GM19035 (cell line): ENCODE measurements around the gene CD81.
A peak's percentile ranks its signal among the peaks of the same experiment; 100 is the strongest.
"Not testable (repeated sequence)": the region's sequence is repeated elsewhere in the genome, so short reads cannot be mapped to it uniquely, and the experiment has no call there.

Source experiments
- ATAC-seq: cut with Tn5 transposase; IDR thresholded peaks from one replicate; pipeline ENCODE4 v1.9.1; 2021; ENCODE audit not compliant: unreplicated experiment

Gene CD81, protein sequence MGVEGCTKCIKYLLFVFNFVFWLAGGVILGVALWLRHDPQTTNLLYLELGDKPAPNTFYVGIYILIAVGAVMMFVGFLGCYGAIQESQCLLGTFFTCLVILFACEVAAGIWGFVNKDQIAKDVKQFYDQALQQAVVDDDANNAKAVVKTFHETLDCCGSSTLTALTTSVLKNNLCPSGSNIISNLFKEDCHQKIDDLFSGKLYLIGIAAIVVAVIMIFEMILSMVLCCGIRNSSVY

DNA sequence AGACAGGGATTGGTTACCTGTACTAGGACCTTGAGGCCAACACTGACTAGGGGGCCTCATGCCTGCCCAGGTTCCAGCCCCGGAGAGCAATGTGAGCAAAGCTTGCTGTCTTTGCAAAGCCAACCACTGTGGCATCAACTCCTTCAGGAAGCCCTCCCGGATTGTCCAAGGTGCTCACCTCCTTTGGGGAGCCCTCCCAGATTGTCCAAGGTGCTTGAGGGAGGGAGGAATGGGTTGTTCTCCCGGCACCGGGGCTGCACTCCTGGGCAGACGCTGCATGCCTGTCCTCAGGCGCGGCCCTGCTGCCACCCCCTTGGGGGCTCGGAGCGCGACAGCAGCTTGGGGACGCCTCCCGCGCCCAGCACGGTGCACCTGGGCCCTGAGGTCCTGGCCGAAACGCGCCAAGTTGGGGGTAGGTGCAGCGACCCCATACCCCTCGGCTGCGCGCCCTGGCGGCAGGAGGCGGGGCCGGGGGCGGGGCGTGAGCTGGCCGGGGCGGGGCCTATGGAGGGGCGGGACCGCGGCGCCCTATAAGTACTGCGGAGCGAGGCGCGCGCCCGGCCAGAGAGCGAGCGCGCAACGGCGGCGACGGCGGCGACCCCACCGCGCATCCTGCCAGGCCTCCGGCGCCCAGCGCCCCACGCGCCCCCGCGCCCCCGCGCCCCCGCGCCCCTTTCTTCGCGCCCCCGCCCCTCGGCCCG is at the start of gene CD81:
Gene CD81 (plus strand): TSS at position 560 of the 701 bp plus-strand sequence. CDS start 240 bp downstream, outside the sequence.
- ATAC-seq: peak; percentile 38

DNA sequence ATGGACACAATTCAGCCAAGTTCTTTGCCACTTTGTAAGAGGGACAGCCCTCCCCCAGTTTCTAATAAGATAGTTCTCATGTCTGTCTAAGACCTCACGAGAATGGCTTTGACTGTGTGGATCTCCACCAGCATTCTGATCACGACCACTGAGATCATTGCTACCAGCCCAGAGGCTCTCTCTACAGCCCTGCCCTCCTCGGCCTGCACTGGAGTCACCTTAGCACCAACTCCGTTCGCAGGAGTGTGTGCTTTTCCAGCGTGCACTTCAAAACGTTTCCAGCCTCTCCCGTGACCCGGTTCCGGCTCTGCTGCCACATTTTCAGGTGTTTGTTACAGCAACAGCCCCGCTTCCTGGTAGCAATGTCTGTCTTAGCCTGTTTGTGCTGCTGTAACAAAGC is 49.1 kb upstream of the CD81 start:
- ATAC-seq: no peak

DNA sequence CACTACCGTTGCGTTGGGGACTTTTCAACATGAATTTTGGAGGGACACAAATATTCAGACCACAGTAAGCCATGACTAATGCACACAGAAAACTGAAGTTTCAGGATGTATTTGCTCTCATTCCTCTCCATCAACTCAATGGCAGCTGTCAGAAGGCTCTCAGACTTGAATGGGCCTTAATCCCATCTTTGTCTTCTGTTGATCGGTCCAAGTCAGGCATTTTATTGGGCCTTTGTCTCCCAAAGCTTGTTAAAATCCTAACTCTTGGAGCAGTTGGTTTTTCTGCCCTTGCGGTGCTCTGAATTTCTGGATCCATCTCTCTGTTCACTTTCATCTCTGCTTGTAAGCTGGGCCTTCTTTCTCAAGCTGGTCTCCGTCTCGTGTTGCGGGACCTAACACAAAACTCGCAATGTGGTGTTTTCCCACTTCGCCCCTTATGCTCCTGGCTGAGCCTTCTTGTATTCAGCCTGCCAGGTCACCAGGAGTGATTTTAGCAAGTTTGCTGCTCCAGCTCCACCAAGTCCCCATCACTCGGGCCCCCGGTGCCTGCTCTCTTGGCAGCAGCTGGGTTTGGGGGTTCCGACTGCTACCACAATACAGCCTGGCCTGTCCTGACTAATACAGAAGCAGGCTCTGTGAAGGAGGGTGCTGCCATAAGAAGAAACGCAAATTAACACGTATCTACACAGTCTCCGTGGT is 48.3 kb upstream of the CD81 start:
- no peak for ATAC-seq

DNA sequence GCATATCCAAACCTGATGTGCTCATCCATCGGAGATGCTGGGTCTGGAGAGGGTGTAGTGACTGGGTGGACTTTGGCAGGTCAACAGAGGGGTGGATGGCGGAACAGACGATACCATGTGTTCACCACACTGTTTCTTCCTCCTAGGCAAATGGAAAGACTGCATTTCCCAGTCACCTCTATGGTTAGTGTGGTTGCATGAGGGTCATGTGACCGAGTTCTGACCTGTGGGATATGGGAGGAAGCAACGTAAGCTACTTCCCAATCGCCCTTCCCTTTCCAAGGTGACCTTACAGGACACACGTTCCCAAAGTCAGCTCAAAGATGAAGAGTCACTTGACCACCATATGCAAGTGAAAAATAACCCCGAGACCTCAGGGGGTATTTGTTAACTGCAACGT is 47.6 kb upstream of the CD81 start:
- no peak for ATAC-seq

DNA sequence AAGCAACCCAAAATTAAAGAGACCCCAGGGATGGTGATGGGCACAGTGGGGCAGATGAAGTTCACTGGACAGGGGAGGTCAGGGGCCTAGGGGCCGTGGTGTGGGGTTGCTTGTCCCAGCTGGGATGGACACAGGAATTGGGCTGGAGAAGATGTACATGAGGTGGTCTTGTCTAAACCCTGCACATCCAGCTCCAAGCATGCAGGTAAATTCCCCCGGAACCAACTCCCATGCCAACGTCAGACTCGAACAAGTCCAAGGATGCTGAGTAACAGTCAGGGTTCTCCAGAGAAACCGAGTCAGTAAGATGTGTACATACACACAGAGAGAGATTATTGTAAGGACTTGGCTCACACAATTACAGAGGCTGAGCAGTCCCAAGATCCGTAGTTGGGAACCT is 46.4 kb upstream of the CD81 start:
- ATAC-seq: no peak

DNA sequence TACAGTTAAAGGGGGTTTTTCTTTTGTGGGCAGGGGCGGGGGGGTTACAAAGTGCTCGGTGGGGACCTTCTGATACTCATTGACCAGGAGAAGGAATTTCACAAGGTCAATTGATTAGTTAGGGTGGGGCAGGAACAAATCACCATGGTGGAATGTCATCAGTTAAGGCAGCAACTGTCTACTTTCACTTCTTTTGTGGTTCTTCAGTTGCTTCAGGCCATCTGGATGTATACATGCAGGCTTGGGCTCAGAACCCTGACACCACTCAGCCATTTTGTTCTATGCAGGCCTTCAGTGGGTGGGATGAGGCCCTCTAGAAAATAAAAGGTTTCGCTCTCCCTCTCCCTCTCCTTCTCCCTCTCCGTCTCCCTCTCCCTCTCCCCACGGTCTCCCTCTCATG is 45.7 kb upstream of the CD81 start:
- ATAC-seq: no peak

DNA sequence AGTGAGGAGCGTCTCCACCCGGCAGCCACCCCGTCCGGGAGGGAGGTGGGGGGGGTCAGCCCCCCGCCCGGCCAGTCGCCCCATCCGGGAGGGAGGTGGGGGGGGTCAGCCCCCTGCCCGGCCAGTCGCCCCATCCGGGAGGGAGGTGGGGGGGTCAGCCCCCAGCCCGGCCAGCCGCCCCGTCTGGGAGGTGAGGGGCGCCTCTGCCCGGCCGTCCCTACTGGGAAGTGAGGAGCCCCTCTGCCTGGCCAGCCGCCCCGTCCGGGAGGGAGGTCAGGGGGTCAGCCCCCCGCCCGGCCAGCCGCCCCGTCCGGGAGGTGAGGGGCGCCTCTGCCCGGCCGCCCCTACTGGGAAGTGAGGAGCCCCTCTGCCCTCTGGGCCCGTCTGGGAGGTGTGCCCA is 44.5 kb upstream of the CD81 start:
- not testable (repeated sequence) for ATAC-seq

DNA sequence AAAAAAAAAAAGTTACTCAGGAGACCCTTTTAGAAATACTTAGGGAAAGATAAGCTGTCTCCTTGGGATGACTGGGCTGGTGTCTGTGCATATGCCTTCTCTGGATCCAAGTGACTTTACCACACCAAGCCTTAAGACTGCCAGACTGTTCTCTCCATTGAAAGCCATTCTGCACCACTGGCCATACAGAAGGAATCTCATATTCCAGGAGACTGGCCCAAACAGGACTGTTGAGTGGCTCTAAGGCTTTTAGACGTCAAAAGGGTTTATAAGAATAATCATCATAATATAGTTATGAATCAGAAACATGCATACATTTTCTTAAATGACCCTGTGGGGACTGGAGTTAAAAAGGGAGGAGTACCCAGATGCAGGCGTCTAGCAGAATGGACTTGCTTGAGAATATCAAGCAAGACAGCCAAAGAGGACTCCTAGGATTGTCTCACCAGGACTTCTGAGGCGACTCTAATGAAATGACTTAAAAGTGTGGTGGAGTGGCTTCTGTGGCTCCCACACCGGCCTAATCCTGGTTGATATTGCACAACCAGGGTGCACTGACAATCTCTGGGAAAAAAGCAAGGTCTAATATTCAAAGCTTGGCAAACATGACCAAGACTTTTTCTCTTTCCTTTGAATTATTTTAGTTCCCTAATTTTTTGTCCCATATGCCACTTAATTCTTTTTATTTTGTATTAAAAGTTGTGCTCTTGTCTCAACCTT is 43.5 kb upstream of the CD81 start:
- not testable (repeated sequence) for ATAC-seq

DNA sequence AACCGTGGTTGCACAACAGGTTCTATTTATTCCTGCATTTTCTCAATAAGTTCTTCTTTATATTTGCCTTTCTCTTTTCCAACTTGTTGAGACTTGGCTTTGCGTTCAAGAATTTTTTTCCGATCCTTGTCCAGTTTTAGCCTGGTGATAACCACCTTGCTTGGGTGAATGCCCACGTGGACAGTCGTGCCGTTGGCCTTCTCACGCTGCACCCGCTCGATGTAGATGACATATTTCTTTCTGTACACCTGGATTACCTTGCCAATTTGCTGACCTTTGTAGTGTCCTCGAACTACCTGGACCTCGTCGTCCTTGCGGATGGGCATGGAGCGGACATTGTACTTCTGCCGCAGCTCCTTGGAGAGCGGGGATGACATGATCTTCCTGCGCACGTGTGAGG is 41.8 kb upstream of the CD81 start:
- not testable (repeated sequence) for ATAC-seq

DNA sequence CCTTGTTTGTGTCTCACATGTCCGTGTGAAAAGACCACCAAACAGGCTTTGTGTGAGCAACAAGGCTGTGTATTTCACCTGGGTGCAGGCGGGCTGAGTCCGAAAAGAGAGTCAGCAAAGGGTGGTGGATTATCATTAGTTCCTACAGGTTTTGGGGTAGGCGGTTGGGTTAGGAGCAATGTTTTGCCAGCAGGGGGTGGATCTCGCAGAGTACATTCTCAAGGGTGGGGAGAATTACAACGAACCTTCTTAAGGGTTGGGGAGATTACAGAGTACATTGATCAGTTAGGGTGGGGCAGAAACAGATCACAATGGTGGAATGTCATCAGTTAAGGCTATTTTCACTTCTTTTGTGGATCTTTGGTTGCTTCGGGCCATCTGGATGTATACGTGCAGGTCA is 38.4 kb upstream of the CD81 start:
- not testable (repeated sequence) for ATAC-seq

DNA sequence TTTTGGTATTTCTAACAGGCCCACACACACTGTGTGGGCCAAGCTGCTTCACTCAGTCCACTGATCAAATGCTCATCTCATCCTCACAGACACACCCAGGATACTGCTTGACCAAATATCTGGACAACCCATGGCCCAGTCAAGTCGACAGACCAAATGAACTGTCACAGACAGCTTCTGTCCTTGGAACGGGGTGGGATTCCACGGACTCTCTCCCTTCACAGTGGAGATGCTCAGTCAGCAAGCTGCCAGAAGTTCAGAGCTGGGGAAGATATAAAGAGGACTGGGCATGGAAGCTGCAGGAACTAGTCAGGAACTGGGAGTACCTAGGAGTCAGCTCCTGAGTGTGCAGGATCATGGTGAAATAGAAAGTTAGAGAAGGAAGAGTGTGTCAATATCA is 34.6 kb upstream of the CD81 start:
- no peak for ATAC-seq

DNA sequence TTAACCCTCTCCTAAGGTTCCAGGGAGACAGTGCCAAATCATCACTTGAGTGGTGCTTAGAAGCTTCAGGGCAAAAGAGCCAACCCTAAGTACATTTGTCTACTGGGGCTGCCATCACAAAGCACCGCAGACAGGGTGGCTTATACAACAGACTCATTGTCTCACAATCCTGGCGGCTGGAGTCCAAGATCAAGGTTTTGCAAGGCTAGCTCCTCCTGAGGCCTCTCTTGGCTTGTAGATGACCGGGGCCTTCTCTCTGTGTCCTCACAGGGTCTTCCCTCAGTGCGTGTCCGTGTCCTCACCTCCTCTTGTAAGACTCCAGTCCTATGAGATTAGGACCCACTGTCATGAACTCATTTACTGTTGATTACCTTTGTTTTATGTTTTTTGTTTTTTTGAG is 34.1 kb upstream of the CD81 start:
- ATAC-seq: no peak

DNA sequence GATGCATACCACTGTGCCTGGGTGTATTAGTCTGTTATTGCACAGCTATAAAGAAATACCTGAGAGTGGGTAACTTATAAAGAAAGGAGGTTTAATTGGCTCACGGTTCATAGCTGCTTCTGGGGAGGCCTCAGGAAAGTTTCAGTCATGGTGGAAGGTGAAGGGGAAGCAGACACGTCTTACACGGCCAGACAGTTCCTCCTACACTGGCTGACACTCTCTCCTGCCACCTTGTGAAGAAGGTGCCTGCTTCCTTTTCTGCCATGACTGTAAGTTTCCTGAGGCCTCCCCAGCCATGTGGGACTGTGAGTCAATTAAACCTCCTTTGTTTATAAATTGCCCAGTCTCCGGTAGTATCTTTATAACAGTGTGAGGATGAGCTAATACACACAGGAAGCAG is 33.6 kb upstream of the CD81 start:
- ATAC-seq: no peak

DNA sequence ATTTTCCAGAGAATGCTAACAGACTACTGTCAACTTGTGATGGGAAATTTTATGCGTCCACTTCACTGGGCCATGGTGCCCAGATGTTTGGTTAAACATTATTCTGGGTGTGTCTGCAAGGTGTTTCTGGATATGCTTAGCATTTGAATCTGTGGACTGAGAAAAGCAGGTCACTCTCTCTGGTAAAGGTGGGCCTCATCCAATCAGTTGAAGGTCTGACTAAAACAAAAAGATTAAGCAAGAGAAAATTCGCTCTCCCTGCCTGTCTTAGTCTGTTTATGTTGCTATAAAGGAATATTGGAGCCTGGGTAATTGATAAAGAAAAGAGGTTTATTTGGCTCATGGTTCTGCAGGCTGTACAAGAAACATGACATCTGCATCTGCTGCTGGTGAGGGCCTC is 32.1 kb upstream of the CD81 start:
- no peak for ATAC-seq

DNA sequence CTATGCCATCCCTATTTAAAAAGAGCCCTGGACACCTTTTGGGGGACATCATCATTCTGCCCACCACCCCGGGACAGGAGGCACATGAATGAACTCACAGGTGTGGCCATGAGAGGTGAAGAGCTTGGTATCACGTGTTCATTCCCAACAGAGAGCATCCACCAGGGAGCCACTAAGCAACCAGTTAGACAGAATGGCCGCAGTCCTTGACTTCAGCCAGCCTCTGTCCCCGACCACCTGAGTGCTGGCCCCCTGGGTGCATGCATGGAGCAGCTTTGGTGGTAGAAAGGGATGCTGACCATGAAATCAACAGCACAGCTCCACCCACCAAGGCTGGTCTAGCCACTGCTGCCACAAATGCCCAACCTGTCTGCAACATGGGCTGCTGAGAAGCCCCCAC is 31.1 kb upstream of the CD81 start:
- no peak for ATAC-seq

DNA sequence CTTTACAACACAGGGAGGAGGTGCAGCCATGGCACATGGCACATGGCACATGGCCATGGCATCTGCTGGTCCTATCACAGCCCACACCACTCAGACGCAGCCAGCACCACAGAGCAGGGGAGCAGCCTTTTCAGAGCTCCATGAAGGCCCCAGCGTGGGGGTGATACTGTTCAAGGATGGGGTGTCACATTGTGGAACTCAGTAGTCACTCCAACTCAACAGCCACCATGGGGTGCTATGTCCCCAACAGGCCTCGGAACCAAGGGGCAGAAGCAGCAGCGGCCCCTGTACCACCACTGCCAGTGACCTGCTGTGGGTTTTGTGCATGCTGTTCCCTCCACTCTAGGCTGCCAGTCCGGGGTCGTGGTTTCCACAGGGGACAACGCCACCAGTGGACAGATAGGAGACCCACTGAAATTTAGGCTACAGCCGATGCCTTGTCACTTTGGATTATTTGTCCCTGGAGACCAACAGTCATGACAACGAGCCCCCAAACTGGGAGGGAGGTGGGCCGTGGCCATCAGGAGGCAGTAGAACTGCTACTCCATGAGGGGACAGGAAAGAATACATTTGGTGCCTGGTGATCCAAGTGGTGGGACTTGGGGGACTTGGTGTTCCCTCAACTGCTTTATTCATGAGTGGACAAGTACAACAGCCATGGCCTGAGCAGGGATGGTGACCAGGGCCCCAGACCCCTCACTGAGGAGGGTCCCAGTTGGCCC is 30.4 kb upstream of the CD81 start:
- no peak for ATAC-seq

DNA sequence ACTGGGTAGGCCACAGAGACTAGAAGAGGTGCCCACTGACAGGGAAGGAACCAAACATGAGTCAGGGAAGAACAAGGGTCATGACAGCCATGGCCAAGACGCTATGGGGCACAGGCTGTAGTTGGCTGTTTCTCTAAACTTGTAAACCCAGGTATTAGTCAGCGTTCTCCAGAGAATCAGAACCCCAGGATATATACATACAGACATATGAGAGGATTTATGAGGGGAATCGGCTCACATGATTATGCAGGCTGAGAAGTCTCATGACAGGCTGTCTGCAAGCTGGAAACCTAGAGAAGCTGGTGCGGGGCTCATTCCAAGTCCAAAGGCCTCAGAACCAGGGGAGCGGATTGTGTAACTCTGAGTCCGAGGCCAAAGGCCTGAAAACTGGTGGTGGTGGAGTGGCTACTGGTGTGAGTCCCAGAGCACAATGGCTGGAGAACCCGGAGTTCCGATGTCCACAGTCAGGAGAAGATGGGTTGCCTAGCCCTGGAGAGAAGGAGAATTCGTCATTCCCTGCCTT is 29.7 kb upstream of the CD81 start:
- ATAC-seq: no peak

DNA sequence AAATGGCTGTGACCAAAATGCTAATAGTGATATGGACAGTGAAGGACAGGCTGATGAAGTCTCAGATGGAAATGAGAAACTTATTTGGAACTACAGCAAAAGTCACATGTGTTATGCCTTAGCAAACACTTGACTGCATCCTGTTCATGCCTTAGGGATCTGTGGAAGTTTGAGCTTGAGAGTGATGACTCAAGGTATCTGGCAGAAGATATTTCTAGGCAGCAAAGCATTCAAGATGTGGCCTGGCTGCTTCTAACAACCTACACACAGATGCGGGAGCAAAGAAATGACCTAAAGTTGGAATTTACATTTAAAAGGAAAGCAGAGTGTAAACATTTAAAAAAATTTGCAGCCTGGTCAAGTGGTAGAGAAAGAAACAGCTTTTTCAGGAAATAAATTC is 28.1 kb upstream of the CD81 start:
- no peak for ATAC-seq

DNA sequence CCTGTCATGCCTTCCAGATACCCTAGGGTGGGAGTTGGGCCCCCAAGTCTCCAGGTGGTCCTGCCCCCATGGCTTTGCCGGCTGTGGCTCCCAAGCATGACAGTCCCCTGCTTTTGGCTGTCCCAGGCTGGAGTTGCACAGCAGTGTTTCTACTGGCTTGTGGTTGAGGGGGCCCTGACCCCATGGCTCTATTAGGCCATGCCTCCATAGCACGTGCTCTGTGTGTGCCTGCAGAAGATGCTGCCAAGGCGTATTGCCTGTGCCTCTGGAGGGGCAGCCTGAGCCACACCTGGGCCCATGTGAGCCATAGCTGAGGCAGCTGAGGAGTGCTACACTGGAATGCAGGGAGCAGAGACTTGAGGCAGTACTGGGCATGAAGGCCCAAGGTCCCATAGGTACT is 25.4 kb upstream of the CD81 start:
- no peak for ATAC-seq

DNA sequence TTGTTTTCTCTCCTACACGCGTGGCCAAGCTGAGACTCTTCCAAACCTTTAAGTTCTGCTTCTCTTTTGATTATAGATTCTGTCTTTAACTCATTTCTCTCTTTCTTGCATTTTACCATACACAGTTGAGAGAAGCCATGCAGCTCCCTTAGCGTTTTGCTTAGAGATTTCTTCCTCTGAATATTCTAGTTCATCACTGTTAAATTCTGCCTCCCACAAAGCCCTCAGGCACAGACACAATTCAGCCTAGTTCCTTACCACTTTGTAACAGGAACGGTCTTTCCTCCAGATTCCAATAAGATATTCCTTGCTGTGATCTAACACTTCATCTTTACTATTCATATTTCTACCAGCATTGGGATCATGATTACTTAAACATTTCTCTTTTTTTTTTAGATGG is 24.7 kb upstream of the CD81 start:
- ATAC-seq: no peak
